ENCODE data around the gene TTYH2. TPM values are rescaled to one million over a fixed set of nuclear protein-coding genes. Genes with fewer than 3 reads are reported as not detected.
A peak's percentile ranks its signal among the peaks of the same experiment; 100 is the strongest.

Gene TTYH2
- total RNA-seq, 6 donors from 2014 or later = 2.4 to 10.5 (median 8.0) TPM

DNA sequence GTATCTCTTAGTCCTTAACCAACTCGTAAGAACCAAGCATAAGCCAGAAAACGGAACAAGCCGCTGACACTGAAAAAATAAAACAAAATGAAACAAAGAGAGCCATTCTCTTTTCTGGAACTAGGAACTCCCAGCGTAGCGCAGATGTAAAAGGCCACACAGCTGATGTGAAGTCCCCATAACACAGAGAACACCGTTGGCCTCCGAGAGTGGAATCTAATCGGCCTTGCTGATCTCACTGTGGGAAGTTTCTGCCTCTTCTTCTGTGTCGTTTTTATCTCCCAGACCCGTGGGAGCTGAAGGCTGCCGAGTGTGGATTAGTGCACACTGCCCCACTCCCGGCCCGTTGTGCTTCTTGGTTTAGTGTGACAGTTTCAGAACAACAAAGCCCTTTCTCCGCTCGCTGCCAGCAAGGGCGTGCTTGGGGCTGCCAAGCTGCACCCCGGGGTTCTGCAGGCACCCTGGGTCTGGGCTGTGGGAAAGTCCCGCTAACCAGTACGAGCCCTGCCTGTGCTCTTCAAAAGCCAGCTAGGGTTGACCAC, 21.7 kb downstream of the TTYH2 start:
- ATAC-seq (ENCODE audit: low FRiP score in 2 of 2) (peak in 1 of 2 donors; percentile 10), DNase-seq (no peak)
- H3K9me3 ChIP-seq = no peaks in the 10 kb centered on the region
- H3K4me1 ChIP-seq = peaks cover 0 to 8% (median 3%) of the 10 kb centered on the region in 4 donors
- no peaks in the 10 kb centered on the region for H3K36me3 ChIP-seq
- no peaks in the 10 kb centered on the region for H3K27me3 ChIP-seq
- no peak for TF ChIP-seq POLR2A (IDR thresholded peaks at IDR 0.05)
- TF ChIP-seq, protein P1, sequence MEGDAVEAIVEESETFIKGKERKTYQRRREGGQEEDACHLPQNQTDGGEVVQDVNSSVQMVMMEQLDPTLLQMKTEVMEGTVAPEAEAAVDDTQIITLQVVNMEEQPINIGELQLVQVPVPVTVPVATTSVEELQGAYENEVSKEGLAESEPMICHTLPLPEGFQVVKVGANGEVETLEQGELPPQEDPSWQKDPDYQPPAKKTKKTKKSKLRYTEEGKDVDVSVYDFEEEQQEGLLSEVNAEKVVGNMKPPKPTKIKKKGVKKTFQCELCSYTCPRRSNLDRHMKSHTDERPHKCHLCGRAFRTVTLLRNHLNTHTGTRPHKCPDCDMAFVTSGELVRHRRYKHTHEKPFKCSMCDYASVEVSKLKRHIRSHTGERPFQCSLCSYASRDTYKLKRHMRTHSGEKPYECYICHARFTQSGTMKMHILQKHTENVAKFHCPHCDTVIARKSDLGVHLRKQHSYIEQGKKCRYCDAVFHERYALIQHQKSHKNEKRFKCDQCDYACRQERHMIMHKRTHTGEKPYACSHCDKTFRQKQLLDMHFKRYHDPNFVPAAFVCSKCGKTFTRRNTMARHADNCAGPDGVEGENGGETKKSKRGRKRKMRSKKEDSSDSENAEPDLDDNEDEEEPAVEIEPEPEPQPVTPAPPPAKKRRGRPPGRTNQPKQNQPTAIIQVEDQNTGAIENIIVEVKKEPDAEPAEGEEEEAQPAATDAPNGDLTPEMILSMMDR (IDR thresholded peaks at IDR 0.05) = no peak
- TF ChIP-seq POLR2AphosphoS5 (IDR thresholded peaks at IDR 0.05) = no peak
- no peak for TF ChIP-seq EP300 (IDR thresholded peaks at IDR 0.05)
- 57 to 70% methylated on average over 15 to 19 of the region's 19 CpGs for WGBS, 2 donors
- H3K4me3 ChIP-seq = no peak overlapping the region
- H3K27ac ChIP-seq = peak overlapping the region in 2 of 4 donors; percentile 62 to 63

DNA sequence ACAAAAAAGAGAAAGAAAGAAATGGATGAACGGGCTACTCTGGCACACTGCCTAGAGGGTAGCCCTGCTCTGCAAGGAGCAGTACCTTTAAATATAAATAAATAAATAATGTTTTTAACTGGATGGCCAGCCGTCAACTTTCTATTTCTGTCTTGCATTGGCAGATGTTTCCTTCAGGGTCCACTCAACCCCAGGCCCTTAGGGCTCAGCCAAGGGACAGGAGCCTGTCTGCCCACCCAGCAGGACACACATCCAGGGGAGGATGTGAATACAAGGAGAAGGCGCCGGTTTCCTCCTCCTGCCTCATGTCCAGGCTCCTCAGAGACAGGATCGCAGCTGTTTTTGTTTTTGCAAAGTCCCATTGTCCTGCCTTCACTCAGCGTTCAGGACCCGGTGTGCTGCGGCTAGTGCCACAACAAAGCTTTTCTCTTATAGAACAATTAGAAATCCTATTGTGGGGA, 22.6 kb downstream of the TTYH2 start:
- Histone ChIP-seq H3K27me3 (no peaks in the 10 kb centered on the region), H3K4me3 (no peak overlapping the region), H3K27ac (no peak overlapping the region), H3K36me3 (no peaks in the 10 kb centered on the region), H3K9me3 (no peaks in the 10 kb centered on the region), H3K4me1 (peaks cover 0 to 14% (median 3%) of the 10 kb centered on the region in 4 donors)
- WGBS, 2 donors = 54 to 65% methylated on average over 8 of the region's 8 CpGs
- ATAC-seq (ENCODE audit: low FRiP score in 2 of 2) (no peak), DNase-seq (no peak)
- TF ChIP-seq POLR2AphosphoS5 (IDR thresholded peaks at IDR 0.05) = no peak
- TF ChIP-seq, protein P1 (IDR thresholded peaks at IDR 0.05) = no peak

DNA sequence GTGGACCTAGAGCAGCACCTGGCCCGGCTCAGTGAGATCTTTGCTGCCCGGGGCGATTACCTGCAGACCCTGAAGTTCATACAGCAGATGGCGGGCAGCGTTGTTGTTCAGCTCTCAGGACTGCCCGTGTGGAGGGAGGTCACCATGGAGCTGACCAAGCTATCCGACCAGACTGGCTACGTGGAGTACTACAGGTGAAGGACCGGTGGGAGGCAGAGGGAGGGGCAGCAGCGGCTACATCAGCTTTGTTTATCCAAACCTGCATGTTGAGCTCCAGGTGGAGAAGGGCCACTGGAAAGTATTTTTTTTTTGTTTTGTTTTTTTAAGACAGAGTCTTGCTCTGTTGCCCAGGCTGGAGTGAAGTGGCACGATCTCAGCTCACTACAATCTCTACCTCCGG, 23.9 kb downstream of the TTYH2 start:
- 95 to 96% methylated on average over 12 of the region's 12 CpGs for WGBS, 2 donors
- ATAC-seq (ENCODE audit: low FRiP score in 2 of 2) (no peak), DNase-seq (no peak)
- H3K4me3 ChIP-seq = no peak overlapping the region
- H3K9me3 ChIP-seq = no peaks in the 10 kb centered on the region
- TF ChIP-seq, protein P1 (IDR thresholded peaks at IDR 0.05) = no peak
- no peak for TF ChIP-seq EP300 (IDR thresholded peaks at IDR 0.05)
- no peak for TF ChIP-seq POLR2A (IDR thresholded peaks at IDR 0.05)
- TF ChIP-seq POLR2AphosphoS5 (IDR thresholded peaks at IDR 0.05) = no peak
- no peaks in the 10 kb centered on the region for H3K36me3 ChIP-seq
- H3K27ac ChIP-seq = no peak overlapping the region
- H3K27me3 ChIP-seq = no peaks in the 10 kb centered on the region
- H3K4me1 ChIP-seq = peaks cover 0 to 28% (median 9%) of the 10 kb centered on the region in 4 donors

GRCh38 chr17:74239172-74239571, 25.8 kb downstream of the TTYH2 start:
- TF ChIP-seq POLR2A (IDR thresholded peaks at IDR 0.05) (peak in 1 of 4 donors; percentile 26), POLR2AphosphoS5 (IDR thresholded peaks at IDR 0.05) (peak in 1 of 2 donors; percentile 16), EP300 (IDR thresholded peaks at IDR 0.05) (no peak)
- TF ChIP-seq, protein P1 (IDR thresholded peaks at IDR 0.05) = no peak

More at GRCh38 chr17:74239172-74239571, 25.8 kb downstream of the TTYH2 start:
- Histone ChIP-seq H3K4me1 (peaks cover 0 to 22% (median 9%) of the 10 kb centered on the region in 4 donors), H3K36me3 (peaks cover 0 to 5% (median 0%) of the 10 kb centered on the region in 4 donors), H3K9me3 (no peaks in the 10 kb centered on the region), H3K27me3 (no peaks in the 10 kb centered on the region), H3K4me3 (no peak overlapping the region), H3K27ac (no peak overlapping the region)
- ATAC-seq (ENCODE audit: low FRiP score in 2 of 2) (peak in 1 of 2 donors; percentile 60), DNase-seq (peak in 1 of 2 donors; percentile 58)
- 76 to 94% methylated on average over 6 to 10 of the region's 10 CpGs for WGBS, 2 donors

Data from upper lobe of left lung (tissue), 6 donors.